Activated gamma-delta T cell treated with anti-CD3 and anti-CD28 coated beads, Interleukin-2, amount 50 U/mL, for 16 hours (primary cell): ENCODE results near the gene HMGA1.
"Not testable (repeated sequence)": the region's sequence is repeated elsewhere in the genome, so short reads cannot be mapped to it uniquely, and the experiment has no call there.

ENCODE experiments used
- DNase-seq: peaks from one replicate; pipeline ENCODE4 v3.0.0-alpha.2; 2020; ENCODE audit warnings: low read depth

HMGA1 gene

DNA sequence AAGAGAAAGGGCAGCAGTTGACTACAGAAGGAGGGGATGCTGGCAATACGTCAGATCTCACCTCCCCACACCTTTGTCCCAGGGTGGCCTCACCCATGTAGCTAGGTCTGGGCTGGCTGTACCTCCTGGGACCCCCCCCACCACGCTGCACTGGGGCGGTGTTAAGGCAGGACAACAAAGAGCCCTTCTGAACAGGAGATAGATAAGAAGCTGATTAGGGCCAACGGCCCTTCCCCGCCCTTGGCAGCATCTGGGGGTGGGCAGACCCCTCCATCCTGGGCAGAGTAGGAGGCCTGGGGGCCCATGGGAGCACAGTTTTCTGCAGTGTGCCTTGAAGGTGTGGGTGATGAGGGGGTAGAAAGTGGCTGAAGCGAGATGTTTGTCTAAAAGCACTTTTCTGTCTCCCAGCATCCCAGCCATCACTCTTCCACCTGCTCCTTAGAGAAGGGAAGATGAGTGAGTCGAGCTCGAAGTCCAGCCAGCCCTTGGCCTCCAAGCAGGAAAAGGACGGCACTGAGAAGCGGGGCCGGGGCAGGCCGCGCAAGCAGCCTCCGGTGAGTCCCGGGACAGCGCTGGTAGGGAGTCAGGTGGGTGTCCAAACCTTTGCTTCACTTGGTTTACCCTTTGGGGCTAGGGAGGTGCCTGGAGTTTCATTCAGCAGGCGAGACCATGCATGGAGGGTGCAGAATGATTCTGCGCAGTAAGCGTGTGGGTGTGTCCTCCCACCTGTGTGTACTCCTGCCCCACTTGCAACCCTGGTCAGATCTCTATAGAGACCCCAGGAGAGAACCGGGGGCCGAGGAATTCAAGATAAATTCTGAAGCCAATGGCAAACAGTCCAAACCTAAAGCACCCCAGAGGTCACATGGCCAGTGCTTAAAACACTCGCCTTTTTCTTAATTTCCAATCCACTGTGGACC is 3.9 kb downstream of the HMGA1 start:
- DNase-seq, result no peak

DNA sequence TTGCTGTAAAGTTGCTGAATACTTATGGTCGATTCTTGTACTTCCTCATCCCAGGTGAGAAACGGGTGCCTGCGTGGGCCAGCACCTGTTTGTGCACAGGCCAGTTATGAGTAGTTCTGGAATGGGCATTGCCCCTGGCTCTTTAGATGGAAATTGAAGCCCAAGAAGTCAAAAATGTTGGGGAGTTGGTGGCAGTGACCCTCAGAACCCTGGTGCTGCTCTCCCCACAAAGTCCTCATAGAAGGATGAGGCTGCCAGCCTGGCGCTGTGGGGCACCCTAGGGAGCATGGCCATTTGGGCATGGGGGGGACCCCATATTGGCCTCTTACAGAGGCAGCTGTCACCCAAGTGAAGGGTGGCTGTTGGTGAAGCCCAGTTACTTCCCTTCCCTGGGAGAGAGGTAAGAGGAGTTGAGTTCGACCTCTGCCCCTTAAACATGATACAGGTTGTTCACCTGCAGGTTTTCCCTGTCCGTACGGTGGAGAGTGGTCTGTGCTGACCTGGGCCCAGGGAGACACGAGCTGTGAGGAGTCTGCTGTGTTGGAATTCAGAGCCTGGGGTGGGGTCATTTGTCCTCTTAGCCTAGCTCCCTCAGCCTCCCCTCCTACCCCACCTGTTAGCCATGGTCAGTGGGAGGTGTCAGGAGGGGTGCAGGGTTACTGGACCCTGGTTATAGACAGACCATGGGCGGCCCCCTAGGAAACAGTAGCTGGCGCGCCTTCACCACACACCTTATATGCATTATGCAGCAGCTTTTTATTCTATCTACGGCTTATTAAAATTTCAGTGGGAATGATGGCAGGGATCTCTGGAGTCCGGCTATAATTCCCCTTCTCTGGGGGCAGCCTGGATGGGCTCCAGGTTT is 4.9 kb downstream of the HMGA1 start:
- DNase-seq, result no peak

DNA sequence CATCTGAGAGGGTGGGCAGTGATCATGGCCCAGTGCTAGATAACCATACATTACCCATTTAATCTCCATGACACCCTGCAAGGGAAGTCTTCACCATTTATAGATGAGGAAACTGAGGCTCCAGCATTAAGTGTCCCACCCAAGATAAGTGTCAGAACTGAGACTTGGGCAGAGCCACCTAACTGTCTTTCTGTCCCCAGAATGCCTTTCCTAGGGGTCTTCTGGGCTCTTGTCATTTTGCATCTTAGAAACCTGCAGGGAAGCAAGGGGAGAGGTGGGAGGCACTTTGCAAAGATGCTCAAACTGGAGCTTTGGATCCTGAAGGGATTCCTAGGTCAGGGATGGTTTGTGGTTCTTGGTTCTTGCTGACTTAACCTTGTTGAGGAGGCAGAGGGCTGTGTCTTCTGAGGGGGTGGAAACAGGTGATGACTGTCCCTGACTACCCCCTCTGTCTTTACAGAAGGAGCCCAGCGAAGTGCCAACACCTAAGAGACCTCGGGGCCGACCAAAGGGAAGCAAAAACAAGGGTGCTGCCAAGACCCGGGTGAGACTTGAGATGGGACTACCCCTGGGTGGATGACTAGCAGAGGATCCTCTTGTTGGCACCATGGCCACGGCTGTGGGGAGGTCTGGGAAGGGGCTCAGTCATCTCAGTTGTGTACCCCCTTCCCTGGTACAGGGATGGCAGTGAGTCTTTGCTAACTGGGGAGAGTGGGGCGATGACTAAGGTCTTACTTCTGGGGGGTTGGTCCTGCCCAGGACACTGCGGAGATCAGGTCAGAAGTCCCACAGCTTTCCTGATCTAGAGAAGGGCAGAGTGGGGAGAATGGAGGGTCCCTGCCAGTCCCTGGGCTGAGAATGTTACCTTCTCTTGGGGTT is 5.8 kb downstream of the HMGA1 start:
- no peak for DNase-seq

DNA sequence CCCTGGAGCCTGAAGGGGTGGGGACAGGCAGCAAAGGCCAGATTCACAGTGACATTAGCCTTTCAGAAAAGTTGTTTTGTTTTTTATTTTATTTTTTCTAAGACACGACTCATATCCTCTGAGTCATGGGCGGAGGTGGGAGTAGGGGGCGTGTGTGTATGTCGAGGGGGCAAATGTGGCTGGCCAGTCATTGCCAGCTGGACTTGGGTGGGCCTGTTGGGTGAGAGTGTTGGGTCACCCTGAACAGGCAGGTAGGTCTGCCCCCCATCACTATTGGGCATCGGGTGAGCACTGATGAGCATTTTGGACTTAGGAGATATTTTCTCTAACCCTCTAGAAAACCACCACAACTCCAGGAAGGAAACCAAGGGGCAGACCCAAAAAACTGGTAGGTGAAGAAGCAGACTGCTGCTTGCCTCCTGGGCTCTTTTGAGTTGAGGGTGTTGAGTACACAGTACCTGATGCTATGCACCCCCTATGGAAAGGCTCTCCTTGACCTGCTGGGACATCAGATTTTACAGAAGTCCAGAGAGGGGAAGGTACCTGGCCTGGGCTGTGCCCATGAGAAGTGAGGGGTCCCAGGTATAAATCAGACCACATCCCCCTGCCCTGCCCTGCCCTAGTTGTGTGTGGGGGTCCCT is 6.6 kb downstream of the HMGA1 start:
- no peak for DNase-seq

DNA sequence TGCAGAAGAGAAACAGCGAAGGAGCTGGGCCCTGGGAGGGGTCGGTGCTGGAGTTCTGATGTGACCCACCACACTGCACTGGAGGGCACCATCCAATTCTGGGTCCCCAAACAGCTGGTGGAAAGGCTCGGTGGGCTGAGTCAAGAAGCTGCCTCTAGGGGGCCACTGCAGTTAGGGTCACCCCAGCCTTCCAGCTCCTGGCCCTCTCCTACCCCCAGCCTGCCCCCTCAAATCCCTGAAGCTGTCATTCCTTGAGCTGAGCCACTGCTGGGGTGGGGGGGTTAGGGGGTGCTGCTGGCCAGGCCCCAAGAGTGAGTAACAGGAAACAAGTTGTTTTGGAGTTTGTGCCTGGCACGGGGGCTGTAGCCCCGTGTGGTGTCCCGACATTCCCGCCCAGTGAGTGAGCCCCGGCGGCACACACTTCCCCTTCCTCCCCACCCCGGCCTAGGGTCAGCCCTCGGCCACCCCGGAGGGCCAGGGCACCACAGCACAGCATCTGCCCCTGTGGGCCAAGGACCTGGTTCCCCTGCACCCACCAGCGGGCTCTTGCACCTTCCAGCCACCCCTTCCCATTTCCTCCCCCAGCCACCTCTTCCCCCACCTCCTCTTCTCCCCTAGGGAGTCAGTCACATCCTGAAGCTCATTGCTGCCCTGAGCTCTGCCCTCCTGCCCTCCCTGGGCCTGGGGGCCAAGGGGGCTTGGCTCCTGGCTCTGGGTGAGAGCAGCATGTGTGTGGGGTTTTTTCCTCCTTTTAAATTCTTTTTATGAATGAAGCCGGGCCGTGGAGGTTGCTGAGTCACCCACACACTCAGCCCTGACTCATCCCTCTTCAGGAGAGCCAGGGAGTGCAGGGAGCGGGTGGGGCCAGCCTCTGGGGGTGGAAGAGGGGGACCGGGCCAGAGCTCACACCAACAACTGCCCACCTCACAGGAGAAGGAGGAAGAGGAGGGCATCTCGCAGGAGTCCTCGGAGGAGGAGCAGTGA is 7.5 kb downstream of the HMGA1 start:
- peak; percentile 30 for DNase-seq

DNA sequence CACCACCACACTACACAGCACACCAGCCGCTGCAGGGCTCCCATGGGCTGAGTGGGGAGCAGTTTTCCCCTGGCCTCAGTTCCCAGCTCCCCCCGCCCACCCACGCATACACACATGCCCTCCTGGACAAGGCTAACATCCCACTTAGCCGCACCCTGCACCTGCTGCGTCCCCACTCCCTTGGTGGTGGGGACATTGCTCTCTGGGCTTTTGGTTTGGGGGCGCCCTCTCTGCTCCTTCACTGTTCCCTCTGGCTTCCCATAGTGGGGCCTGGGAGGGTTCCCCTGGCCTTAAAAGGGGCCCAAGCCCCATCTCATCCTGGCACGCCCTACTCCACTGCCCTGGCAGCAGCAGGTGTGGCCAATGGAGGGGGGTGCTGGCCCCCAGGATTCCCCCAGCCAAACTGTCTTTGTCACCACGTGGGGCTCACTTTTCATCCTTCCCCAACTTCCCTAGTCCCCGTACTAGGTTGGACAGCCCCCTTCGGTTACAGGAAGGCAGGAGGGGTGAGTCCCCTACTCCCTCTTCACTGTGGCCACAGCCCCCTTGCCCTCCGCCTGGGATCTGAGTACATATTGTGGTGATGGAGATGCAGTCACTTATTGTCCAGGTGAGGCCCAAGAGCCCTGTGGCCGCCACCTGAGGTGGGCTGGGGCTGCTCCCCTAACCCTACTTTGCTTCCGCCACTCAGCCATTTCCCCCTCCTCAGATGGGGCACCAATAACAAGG is 8.5 kb downstream of the HMGA1 start:
- not testable (repeated sequence) for DNase-seq

DNA sequence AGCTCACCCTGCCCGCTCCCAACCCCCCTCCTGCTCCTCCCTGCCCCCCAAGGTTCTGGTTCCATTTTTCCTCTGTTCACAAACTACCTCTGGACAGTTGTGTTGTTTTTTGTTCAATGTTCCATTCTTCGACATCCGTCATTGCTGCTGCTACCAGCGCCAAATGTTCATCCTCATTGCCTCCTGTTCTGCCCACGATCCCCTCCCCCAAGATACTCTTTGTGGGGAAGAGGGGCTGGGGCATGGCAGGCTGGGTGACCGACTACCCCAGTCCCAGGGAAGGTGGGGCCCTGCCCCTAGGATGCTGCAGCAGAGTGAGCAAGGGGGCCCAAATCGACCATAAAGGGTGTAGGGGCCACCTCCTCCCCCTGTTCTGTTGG is 9.1 kb downstream of the HMGA1 start:
- DNase-seq, result not testable (repeated sequence)

DNA sequence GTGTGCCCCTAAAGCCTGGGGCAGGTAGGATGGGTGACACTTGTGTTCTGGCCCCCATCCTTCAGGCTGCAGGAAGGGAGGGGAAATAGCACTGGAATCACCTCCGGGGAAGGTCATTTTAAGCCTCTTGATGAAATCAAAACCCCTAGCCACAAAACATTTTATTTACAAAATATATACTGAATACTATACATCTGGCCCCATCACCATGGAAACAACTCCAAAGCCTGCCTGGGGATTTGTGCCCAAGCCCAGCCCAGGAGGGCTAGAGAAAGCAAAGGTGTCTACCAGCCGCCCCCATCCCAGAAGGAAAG is 9.5 kb downstream of the HMGA1 start:
- no peak for DNase-seq

DNA sequence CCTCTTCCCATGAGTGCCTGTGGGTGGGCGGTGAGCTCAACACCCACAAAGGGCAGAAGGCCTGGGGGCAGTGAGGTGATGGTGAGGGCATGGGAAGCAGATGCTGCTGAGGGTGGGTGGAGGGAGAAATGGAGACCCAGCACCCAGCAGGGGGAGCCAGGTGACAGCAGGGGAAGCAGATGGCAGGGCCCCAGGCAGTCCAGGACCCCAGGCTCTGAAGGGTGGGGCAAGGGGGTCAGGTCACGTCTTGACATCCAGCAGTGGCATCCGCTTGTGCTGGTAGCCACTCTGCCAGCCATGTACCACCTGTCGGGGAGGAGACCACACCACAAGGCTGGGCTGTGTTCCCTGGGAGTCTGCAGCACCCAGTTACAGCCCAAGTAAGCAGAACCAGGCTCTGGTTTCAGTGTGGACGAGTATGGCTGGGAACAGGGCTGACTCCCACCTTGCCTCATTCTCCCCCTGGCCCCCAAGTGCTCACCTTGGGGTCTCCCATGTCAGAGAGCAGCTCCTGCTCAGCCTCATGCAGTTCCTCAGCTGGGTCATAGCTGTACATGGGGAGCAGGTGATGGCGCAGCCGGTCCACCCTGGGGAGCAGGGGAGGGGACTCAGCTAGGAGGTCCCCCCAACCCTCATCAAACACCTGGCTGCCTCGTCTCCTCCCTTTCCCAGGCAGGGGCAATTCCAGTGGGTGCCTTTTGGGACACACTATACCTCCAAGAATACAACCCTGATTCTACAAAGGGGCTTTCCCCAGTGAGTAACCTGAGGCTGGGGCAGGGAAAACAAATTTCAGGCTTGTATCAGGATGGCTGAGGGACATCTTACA is 10.1 kb downstream of the HMGA1 start:
- no peak for DNase-seq

DNA sequence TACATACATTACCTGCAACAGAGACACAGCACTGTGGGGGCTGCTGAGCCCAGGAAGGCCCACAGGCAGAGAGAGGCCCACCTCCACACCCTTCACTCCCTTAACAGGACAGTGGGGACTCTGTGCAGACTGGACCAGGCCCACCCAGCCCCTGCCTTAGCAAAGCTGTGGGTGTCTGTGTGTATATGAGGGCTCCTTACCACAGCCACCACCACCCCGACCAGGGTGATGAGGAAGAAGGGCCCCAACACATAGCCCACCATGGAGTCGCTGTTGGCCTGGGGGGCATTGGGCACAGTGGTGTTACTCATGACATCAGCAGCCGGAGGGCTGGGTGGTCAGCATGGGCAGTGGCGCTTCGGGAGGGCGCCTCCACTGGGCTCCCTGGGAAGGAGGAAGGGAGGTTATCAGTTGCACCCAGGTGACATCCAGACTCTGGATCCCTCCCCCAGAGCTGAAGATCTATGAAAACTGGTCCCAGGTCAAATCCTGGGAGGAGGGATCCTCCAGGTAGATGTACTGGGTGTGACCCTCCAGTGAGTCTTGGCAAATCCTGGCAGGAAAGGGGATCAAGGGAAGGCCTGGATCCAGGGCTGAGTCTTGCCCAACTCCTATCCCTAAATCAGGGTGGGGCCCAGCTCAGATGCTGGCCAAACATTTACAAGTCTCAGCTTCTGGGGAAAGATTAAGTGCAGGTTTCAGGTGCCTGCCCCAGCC is 11.0 kb downstream of the HMGA1 start:
- DNase-seq, result no peak

DNA sequence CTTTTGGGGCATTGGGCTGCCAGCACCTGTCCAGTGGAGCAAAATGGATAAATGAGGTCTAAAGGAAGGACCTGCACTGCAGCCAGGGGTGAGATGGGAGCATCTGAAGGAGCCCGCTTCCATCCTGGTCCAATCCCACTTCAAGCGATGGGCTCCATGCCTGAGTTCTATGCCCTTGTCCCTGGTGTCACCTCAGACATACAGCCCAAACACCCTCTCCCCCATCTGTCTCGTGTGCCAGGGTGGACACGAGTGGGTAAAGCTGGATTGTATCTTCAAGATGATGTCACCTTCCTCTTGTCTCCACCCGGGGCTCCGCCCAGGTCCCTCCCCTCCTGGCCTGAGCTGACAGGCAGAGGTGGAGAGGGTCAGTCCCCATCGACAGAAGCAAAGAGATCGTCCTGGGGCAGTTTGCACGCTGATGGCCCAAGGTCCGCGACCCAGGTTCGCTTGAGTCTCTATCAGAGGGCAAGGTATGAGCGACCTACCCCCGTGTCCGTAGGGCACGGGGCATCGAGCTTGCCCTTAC is 11.6 kb downstream of the HMGA1 start:
- DNase-seq, result no peak

DNA sequence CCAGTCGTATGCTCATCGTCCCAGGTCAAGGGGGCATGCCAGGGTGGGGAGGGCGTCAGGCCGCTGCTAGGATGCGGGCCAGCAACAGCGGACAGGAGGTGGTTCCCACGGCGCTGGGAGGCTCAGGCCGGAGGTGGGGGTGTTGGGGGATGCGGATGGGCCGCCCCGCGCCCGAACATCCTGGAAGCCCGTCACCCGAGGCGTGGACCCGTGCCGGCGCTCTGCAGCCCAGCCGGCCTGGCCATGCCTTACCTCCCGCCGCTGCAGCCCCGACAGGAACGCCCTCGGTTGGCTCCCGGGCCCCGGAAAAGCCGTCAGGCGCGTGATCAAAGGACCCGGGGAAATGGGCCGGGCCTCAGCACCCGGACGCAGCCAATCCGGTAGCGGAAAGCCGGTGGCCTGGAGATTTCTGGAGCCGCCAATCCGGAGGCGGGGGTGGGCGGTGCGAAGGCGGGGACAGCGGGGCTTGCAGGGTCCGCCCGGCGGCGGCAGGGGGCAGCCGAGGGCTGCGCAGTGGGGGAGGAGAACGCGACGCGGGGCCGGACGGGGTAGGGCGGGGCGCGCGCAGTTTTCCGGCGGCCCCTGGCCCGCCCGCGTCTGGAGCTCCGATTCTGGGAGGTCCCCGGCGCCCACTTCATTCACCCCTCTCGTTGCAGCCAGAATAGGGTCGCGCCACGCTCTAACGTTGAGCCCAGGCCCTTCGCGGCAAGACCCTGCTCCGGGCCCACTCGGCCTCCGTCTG is 12.2 kb downstream of the HMGA1 start, which contains the start of gene SMIM29:
Gene SMIM29 (minus strand): TSS at position 280 of the 742 bp plus-strand sequence. CDS start 1,215 bp downstream, outside the sequence.
- peak; percentile 94 for DNase-seq

DNA sequence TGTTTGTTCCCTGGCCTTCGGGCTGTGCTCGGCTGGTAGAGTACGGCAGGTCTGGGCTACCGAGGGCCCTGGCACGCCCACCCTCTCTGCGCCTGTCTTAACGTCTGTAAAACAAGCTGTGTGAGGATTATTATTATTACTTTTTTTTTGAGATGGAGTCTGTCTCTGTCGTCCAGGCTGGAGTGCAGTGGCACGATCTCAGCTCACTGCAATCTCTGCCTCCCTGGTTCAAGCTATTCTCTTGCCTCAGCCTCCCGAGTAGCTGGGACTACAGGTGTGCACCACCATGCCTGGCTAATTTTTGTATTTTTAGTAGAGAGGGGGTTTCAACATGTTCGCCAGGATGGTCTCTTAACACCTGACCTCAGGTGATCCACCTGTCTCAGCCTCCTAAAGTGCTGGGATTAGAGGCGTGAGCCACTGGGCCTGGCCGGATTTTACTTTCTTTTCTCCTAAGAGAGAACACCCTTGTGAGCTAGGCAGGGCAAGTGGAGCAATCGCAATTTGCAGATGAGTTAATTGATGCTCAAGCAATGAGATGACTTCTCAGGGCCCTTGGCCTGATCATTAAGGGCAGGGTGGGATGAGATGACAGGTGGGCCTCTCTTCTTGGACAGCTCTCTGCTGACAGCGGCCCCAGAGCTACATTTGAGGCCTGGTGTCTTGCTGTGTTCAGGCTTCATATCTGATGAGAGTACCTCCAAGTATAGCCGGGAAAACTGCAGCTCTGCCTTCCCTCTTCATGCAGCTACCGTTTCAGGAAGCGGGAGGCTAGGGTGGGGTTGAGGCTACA is 13.0 kb downstream of the HMGA1 start:
- no peak for DNase-seq

DNA sequence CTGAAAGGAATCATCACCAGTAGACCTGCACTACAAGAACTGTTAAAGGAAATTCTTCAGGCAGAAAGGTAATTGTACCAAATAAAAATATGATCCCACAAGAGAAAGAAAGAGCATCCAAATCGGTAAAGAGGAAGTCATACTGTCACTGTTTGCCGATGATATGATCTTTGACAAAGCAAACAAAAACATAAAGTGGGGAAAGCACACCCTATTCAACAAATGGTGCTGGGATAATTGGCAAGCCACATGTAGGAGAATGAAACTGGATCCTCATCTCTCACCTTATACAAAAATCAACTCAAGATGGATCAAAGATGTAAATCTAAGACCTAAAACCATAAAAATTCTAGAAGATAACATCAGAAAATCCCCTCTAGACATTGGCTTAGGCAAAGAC is 15.7 kb downstream of the HMGA1 start:
- DNase-seq, result not testable (repeated sequence)

DNA sequence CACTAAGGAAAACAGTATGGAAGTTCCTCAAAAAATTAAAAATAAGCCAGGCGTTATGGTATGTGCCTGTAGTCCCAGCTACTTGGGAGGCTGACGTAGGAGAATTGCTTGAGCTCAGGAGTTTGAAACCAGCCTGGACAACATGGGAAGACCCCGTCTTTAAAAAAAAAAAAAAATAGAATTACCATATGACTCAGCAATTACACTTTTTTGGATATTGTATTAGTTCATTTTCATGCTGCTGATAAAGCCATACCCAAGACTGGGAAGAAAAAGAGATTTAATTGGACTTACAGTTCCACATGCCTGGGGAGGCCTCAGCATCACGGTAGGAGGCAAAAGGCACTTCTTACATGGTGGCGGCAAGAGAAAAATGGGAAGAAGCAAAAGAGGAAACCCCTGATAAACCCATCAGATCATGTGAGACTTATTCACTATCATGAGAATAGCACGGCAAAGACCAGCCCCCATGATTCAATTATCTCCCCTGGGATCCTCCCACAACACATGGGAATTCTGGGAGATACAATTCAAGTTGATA is 22.9 kb downstream of the HMGA1 start:
- no peak for DNase-seq
